CD4-positive, alpha-beta T cell treated with Interleukin-10 for 1 hour (primary cell): ENCODE data around the gene MAPK9.
"Not testable (repeated sequence)": the region's sequence is repeated elsewhere in the genome, so short reads cannot be mapped to it uniquely, and the experiment has no call there.

Experiments used
- DNase-seq: peaks from one replicate; pipeline ENCODE4 v3.0.0-alpha.2; 2020

MAPK9 gene

DNA sequence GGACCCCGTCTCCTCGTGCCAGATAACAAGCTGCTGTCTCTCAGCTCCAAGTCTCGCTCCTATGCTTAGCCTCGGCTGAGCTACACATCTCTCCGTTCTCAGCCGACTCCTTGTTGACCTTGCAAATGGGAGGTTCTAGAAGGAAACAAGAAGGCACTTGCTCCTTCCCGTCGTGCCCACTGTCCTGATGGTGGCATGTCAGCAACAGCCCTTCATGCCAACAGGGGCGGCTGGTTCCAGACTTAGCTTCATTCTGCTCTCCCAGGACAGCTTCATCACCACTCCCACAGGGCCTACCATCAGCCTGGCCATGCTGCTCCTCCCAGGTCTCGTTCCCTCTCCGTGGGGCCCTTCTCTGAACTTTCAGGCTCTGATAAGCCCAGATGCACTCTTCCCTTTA, 69.8 kb downstream of the MAPK9 start:
- DNase-seq, result no peak

DNA sequence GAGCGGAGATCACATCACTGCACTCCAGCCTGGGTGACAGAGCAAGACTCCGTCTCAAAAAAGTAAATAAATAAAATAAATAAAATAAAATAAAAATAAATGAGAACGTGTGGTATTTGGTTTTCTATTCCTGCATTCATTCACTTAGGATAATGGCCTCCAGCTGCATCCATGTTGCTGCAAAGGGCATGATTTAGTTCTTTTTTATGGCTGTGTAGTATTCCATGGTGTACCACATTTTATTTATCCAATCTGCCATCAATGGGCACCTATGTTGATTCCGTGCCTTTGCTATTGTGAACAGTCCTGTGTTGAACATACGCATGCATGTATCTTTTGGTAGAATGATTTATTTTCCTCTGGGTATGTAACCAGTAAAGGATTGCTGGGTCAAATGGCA, 74.1 kb downstream of the MAPK9 start:
- DNase-seq, result no peak

DNA sequence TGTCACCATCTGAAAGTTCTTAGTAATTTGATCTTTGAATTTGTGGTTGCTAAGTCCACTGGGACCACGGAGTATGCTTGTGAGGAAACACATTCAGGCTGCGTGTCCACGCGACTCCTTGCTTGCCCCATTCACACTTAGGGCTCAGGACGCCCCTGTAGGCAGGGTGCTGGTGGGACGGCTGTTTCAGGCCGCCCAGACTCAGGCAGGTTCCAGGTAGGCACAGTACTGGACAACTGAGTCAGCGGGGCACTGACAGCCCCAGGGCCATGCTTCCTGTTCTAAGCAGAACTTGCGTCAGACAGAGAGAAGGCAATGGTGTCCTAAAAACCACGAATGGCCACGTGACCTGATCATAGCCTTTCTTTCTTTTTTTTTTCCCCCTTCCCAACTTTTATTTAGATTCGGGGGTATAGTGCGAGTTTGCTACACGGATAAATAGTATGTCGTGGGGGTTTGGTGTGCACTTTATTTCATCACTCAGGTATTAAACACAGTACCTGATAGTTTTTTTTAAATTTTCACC, 75.2 kb downstream of the MAPK9 start:
- DNase-seq, result no peak

DNA sequence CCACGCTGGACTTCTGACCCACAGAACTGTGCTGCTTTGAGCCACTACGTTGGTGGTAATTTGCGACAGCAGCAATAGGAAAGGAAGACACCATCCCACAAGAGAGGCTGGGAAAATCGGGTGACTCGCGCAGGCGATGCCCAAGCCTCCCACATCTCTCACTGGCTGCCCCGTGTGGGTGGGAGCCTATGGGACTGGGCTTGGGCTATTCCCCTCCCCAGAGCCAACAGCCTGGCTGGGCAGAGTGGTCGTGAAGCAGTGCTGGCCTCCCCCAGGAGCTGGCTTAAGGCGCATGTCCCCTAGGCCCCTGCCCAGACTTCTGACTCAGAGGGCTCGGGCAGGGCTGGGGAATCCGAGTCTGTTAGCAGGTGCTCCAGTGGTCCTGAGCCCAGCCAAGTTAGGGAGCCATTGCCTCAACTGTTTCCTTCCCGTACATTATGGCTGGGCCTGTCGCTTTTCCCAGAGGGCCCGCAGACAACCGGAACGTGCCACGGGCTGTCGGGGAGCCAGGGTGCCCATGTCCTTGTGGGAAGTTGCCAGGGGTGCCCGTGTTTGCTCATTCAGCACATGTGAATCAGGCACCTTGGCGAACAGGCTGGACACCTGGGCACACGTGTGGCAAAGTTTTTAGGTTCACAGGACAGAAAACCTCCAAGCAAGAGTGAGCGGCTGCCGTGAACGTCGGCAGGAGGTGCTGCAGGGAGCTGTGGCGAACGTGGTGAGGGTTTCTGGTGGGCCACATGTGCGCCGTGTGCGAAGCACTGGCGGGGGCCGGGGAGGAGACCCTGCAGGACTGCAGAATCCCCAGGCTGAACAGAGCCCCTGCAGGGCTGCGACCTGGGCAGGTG, 75.9 kb downstream of the MAPK9 start:
- DNase-seq, result no peak

DNA sequence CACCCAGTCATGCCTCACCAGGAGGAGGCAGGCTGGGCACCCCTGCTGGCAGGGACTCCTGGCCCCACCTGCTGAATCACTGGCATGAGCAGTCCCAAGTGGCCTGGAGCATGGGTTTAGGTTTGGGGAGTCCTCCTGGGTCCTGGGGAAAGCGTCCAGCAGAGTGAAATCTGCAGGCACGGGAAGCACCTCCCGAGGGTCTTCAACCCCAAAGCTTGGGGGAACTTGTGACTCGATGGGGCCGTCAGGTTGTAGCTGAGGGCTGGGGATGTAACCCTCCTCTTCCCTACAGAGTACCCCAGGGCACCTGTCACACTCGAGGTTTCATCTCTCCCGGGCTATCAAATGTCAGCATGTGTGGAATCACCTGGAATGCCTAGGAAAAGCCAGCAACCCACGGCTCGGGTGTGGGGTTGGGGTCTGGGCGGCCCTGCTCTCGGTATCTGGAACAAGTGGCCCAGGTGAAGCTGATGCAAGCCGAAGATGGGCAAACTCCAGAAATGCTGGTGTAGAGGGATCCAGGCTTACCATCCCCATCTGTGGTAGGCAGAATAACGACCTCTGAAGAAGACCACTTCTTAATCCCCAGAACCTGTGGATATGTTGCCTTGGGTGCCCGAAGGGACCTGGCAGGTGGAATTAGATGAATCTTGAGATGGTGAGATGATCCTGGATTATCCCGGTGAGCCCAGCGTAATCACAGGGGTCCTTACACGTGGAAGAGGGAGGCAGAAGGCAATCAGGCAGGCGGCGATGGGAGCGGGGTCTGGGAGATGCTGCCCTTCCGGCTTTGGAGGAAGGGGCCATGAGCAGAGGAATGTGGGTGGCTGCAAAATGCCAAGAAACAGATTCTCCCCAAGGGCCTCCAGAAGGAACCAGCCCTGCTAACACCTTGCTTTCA, 76.8 kb downstream of the MAPK9 start:
- no peak for DNase-seq

DNA sequence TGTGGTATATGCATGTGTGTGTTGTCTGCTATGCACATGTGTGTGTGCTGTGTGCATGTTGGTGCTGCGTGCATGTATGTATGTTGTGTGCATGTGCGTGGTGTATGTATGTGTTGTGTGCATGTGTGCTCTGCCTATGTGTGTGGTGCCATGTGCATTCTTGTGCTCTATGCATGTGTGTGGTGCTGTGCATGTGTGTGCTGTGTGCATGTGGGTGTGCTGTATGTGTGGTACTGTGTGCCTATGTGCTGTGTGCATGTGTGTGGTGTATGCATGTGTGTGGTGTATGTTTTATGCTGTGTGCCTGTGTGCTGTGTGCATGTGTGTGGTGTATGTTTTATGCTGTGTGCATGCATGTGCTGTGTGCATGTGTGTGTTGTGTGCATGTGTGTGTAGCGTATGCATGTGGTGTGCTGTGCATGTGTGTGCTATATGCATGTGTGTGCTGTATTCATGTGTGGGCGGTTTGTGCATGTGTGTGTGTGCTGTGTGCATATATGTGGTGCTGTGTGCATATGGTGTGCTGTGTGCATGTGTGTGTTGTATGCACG, 78.2 kb downstream of the MAPK9 start:
- no peak for DNase-seq

DNA sequence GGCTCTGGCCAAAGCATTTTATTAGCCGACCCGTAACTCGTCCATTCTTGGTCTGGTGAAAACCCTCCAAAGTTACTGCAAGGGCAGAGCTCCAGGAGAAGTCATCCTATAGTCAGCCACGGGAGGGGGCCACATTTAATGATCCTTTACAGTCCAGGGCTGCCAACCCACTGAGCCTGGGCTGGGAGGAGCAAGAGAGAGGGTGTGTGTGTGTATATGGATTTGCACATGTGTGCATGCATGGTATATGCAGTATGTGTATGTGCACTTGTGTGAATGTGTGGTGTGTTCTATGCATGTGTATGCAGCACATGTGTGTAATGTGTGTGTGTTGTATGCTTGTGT, 78.7 kb downstream of the MAPK9 start:
- DNase-seq, result no peak

DNA sequence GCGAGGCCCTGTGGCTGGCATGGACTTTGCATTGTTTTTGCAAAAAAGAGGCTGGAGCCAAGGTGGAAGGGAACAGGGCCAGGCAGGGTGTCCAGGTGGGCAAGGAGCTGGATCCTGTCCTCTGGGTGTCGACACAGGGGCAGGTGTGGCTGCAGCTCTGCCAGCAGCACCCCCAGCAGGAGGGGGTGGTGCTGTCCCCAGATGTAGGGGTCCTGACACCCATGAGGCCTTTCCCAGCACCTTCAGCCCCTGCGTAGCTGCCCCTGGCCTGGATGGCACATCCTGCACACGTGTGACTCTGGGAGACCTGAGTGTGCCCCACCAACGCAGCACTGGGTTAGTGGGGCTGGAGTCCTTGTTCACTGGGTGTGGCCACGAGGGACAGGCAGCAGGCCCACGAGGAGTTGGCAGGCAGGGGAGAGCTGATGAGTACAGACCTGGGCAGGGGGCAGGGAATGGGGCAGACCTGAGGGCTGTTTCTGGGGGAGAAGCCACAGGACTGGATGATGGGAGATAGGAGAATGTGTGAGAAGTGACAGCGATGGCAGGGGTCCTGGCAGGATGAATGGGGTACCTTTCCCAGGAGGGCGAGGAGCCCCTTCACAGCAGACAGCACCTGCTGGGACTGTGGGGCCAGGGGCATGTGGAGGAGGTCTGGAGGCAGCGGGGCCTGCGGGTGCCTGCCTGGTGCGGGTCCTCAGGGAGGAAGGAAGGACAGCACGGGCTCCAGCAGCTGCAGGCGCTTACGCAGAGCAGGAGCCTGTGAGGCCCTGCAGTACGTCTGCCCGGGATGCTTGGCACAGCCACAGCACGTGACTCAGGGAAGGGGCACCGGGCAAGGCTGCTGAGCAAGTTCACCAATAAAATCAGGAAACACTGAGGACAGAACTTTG, 79.3 kb downstream of the MAPK9 start:
- DNase-seq, result no peak

DNA sequence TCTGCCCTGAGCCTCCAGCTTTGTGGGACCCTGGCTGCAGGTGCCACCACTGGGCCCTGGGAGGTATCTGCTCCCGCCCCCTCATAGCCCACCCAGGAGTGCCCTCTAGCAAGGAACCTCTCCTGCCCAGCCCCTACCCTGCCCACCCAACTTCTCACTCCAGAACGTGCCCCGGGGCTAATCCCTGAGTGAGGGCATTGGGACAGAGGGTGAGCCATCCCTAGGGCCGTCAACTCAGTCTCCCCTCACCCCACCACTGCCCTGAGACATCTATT, 80.2 kb downstream of the MAPK9 start:
- no peak for DNase-seq

DNA sequence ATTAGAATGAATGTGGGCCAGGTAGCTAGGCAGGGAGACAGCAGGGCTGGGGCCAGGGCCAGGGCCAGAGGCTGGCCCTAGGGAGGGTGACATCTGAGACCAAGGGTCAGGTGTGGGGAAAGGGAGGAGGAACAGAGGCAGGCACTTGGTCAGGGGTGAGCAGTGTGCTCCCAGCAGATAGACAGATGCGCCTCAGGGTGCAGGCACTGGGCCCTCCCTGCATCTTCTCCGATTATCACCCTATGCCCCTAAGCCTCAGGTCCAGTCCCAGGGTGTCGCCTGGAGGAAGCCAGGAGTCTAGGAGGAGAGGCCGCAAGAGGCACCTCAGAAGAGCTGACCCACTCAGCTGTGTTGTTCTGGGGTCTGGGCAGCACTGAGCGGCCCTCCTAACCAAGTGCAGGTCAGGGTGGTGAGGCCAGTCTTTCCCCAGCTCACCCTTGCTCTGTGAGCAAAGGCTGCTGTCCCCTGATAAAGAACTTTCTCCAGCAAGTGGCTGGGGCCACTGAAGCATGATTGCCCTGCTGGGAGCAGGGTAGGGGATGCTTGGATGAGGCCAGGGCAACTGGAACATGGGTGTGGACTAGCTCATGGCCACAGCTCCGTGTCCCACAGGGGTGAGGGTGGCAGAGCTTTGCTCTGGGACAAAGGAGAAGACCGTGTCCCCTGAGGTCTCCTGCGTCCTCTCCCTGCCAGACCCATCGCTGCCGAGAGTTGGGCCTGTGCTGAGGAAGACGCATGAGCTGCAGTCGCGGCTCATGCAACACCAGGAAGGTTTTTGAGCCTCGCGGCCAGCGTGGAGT, 80.7 kb downstream of the MAPK9 start:
- no peak for DNase-seq

DNA sequence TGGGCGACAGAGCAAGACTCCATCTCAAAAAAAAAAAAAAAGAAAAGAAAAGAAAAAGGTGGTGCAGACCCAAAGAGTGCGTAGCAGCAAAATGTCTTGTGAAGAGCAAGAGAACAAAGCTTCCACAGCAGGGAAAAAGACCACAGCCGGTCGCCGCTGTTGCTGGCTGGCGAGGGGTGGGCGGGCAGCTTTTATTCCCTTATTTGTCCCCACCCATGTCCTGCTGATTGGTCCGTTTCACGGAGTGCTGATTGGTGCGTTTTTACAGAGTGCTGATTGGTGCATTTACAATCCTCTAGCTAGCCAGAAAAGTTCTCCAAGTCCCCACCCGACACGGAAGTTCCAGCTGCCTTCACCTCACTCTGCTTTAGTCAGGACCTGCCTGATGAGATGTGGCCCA, 81.8 kb downstream of the MAPK9 start:
- not testable (repeated sequence) for DNase-seq

DNA sequence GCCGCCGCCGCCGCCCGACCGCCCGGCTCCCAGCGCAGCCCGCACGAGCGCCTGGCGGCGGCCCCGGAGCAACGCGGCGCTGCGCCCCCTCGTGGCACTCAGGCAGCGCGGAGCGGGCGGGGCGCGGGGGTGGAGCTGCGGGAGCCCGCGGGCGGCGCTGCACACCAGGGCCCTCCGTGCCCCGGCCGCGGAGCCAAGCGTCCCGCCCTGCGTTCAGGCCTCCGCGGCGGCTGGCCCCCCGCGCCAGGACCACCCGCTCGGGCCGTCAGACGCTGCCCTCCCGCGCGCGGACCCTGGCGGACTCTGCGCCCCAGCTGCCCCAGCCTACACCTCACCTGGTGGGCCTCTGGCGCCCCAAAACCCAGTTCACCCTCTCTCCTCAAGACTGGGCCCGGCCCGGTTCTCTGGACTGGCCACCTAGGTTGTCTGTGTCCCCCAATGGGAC, 82.7 kb downstream of the MAPK9 start, which contains the start of gene RASGEF1C:
Gene RASGEF1C (minus strand): TSS at position 75 of the 445 bp plus-strand sequence. CDS start 71,159 bp downstream, outside the sequence.
- DNase-seq, result peak; percentile 51

DNA sequence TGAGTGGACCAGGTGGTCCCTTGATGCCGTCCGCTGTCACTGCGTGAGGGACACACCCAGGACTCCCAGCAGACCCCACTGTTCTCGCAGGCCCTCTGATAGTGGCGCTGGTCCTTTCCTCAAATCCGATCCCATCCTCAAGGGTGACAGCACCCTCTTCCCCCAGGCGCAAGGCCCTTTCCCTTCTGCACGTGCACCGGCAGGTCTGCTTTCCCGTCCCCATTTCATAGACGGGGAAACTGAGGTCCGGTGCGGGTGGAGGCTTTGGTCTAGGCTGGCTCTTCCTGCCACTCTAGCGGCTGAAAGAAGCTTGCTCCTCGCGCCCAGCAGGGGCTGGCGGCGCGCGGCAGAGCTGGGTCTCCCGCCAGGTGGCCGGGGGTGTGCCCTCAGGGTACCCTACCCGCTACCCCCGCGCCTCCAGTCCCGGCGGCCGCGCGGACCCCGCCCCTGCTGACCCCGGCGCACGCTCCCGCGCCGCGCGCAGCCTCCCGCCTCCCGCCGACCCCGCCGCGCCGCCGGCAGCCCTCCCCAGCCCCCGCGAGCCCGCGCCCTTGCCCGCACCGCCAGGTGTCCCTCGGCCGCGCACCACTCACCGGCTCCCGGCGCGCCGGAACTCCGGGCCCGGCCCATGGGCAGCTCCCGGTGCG, 83.3 kb downstream of the MAPK9 start:
- DNase-seq, result no peak

DNA sequence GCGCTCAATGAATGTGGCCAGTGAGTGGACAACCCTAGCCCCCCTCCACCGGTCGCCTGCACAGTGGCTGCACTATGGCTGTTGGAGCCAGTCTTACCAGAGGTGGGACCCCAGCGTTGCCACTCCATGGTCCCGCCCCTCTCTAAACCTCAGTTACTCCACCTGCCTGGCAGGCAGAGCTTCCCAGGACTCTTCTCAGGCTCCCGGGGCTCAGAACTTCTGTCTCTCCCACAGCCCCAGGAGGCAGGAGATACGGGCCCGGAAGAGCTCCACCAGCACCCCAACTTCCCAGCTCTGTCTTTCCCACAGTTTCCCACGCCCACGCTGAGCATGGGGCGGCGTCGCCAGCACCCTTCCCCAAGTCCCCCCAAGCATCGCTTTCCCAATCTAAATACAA, 83.8 kb downstream of the MAPK9 start:
- DNase-seq, result no peak

DNA sequence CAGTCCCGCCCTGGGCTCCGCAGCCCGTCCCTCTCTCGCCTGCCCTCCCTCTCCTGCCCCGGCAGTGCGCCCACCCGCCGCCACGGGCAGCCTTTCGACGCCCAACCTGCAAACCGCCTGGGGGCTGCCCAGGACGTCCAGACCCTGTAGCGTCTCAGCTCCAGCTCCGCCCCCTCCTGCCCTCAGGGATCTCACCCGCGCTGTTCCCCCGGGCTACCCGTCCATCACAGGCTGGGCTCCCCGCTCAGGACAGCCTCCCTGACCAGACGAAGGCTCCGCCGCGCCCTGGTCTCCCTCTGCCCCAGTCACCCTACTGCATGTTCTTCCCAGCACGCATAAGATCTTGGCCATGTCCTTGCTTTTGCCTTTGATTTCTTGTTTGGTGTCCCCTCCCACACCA, 84.3 kb downstream of the MAPK9 start:
- DNase-seq, result no peak

DNA sequence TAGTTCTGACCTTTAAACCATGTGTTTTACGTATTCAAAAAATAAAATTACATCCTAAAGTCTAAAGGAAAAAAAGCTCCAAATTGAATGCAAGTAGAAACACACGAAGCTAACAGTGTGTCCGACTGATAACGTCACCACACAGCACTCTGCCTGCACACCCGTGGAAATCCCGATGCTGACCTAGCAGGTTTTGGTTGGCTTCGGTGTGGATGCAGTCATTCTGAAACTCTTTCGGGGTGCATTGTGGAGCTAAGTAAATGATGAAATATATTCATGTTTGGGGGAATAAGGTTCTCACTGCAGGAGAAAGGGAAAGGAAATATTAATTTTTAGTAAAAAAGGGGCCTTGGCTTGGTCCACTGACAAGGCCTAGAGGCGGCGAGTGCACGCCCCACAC, 84.9 kb downstream of the MAPK9 start:
- DNase-seq, result no peak

DNA sequence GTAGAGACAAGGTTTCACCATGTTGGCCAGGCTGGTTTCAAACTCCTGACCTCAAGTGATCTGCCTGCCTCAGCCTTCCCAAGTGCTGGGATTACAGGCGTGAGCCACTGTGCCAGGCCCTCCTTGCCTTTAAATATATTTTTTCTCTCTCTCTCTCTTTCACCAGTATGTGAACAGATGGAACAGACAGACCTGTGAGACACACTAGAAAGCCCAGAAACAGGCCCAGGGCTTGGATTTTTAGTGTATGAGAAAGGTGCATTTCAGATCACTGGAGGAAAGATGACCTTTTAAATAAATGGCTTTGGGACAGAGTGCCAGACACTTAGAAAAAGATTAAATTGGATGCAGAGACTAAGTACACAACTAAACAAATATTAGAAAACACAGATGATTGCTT, 86.0 kb downstream of the MAPK9 start:
- DNase-seq, result no peak

DNA sequence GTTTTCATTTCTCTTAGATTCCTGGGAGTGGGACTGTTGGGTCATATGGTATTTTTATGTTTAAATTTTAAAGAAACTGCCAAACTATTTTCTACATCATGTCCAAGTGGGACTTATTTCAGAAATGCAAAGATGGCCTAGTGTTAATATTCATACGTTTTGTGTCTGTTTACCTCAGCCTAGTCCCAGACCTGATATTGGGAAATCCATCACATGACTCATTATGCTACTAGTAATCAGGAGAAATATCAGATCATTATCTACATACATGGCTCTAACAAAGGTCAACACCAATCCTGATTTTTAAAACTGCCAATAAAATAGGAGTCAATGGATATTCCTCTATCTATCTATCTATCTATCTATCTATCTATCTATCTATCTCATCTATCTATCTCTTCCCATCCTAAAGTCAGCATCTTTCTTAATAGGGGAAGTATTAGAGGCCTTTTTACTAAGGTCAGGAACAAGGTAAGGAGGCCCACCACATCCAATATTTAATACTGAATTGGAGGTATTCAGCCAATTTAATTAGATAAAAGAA, 87.5 kb downstream of the MAPK9 start:
- no peak for DNase-seq

DNA sequence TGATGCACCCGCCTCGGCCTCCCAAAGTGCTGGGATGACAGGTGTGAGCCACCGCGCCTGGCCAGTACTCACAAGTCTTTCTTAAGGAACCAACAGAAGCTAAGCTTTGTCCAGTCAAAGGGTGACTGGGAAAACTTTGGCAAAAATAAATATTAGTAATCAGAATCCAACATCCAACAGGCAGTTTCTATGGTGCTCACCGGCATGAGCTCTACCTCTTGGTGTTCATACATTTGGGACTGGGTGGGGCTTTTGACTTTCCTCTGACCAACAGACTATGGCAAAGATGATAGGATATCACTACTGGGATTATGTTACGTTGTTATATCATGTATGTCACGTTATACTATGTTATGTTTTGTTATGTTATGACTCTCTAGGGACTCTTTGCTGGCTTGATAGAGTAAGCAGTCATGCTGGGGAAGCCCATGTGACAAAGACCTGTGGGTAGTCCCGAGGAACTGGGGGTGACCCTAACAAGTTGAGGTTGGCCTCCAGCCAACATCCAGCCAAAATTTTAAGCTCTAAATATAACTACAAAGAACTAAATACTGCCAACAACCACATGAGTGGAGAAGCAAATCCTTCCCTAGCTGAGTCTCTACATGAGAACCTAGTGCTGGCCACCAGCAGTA, 88.8 kb downstream of the MAPK9 start:
- DNase-seq, result no peak
